Transverse colon (tissue), 4 donors: ENCODE results near the gene PNLIPRP1.

Experiments
- EP300 ChIP-seq: sonication (generic); formaldehyde crosslinking; IDR thresholded peaks from one replicate; pipeline ENCODE4 v1.6.1; 2017; ENCODE audit warnings: antibody characterized with exemption, low read depth
- POLR2A ChIP-seq: fragments of 450-650 bp; IDR thresholded peaks from one replicate; pipeline ENCODE4 v1.6.1; 2016; ENCODE audit warnings: antibody characterized with exemption, mild to moderate bottlenecking, moderate library complexity
- POLR2AphosphoS5 ChIP-seq, 3 donors: sonication (generic); formaldehyde crosslinking; IDR thresholded peaks; one replicate each; pipeline ENCODE4 v1.6.1; 2016; ENCODE audit warnings: antibody characterized with exemption in 3 of 3
- TF ChIP-seq, protein P1 (sequence below), 5 experiments: fragments of 200-600 bp in 3 of 5; fragments of 450-650 bp in 2 of 5; sonication (generic) in 3 of 5; IDR thresholded peaks; 1 replicate in 2 of 5; 2 replicates in 3 of 5; pipeline ENCODE4 v1.5.1; 2016 to 2017; ENCODE audit warnings: antibody characterized with exemption in 5 of 5, inconsistent platforms in 3 of 5, mild to moderate bottlenecking in 2 of 5, moderate library complexity in 1 of 5

DNA sequence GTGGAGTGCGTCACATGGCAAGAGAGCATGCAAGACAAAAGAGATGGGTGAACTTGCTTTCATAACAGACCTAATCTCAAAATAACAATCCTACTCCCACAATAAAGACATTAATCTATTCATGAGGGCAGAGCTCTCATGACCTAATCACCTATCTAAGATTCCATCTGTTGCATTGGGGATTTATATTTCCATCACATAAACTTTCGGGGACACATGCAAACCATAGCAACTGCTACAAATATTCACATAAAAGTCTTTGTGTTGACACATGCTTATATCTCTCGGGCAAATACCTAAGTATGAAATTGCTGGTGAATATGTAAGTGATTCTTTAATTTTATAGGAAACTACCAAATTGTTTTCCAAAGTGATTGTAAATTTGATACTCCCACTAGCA lies 16.0 kb upstream of the PNLIPRP1 start:
- TF ChIP-seq POLR2A (no peak), POLR2AphosphoS5 (IDR thresholded peaks at IDR 0.05) (no peak), EP300 (no peak)
- TF ChIP-seq, protein P1, sequence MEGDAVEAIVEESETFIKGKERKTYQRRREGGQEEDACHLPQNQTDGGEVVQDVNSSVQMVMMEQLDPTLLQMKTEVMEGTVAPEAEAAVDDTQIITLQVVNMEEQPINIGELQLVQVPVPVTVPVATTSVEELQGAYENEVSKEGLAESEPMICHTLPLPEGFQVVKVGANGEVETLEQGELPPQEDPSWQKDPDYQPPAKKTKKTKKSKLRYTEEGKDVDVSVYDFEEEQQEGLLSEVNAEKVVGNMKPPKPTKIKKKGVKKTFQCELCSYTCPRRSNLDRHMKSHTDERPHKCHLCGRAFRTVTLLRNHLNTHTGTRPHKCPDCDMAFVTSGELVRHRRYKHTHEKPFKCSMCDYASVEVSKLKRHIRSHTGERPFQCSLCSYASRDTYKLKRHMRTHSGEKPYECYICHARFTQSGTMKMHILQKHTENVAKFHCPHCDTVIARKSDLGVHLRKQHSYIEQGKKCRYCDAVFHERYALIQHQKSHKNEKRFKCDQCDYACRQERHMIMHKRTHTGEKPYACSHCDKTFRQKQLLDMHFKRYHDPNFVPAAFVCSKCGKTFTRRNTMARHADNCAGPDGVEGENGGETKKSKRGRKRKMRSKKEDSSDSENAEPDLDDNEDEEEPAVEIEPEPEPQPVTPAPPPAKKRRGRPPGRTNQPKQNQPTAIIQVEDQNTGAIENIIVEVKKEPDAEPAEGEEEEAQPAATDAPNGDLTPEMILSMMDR (IDR thresholded peaks at IDR 0.05) = no peak
